Stimulated activated naive CD8-positive, alpha-beta T cell treated with anti-CD3 and anti-CD28 coated beads, Interleukin-15, amount 100 ng/mL, for 72 hours (primary cell): Measurements from ENCODE around the gene SWAP70.
A peak's percentile ranks its signal among the peaks of the same experiment; 100 is the strongest.

Experiments used
- ATAC-seq: fragments of 150-1000 bp; cut with Tn5 transposase; 2 replicates; pipeline ENCODE4 v1.10.0; 2021; ENCODE audit warnings: mild to moderate bottlenecking, moderate library complexity
- DNase-seq, 2 donors: peaks; one replicate each; pipeline ENCODE4 v3.0.0; 2021 to 2022
- H3K27ac Mint-ChIP-seq, 2 donors: one replicate each; pipeline ENCODE4 v1.8.0; 2022; ENCODE audit warnings: mild to moderate bottlenecking in 2 of 2, mixed read lengths in 2 of 2, moderate library complexity in 2 of 2
- H3K27me3 Mint-ChIP-seq: one replicate; pipeline ENCODE4 v1.8.0; 2022; ENCODE audit warnings: mixed read lengths
- H3K4me1 Mint-ChIP-seq: one replicate; pipeline ENCODE4 v1.8.0; 2022; ENCODE audit warnings: mild to moderate bottlenecking, mixed read lengths
- H3K4me3 Mint-ChIP-seq, 2 donors: one replicate each; pipeline ENCODE4 v1.8.0; 2022; ENCODE audit warnings: mild to moderate bottlenecking in 2 of 2, mixed read lengths in 2 of 2, moderate library complexity in 1 of 2
- H3K9me3 Mint-ChIP-seq, 2 donors: one replicate each; pipeline ENCODE4 v1.8.0; 2022; ENCODE audit warnings: mixed read lengths in 2 of 2

SWAP70 gene

DNA sequence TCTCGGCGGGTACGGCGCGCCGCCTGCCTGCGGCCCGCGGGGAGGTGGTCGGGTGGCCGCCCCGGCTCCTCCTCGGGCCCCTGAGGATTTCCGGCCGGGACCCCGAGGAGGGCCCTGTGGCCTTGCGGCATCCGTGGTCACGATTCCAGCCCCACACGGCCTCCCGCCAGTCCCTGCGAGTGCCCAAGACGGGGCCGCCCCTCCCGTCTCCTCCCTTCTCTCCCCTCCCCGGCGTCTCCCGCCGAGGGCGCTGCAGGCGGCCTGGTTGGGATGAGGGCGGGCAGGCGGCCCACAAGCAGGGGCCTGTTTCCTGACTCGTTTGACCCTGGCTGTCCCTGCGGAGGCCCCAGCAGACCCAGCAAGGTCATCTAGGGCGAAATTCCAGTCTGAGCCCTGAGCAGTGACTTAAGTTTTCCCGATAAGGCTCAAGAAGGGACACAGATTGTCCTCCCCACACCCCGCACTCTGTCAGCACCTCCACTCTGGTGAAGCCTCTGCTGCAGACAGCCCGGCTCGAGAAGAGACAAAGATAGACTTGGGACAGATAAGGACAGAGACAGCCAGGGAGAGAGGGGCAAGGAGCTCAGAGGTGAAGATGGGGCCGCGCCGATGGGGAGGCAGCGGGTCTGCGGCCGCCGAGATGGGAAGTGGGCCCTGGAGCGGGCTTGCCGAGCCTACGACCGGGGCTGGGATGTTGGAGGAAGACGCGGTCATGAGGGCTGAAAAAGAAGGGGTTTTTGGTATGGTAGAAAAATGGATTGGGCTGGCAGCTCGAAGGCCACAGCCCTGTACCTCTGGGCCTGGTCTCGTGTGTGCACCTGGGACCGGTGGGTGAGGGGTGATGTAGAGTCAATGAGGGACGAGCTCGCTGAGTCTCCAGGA, 95.0 kb downstream of the SWAP70 start:
- peak; percentile 65 to 67 for DNase-seq
- Mint-ChIP-seq H3K9me3 (no peaks in the 10 kb centered on the region), H3K4me1 (peaks cover 67% of the 10 kb centered on the region), H3K27ac (peak overlapping the region; percentile 93 to 98), H3K4me3 (peak overlapping the region; percentile 79 to 81), H3K27me3 (no peaks in the 10 kb centered on the region)
- peak; percentile 26 for ATAC-seq

DNA sequence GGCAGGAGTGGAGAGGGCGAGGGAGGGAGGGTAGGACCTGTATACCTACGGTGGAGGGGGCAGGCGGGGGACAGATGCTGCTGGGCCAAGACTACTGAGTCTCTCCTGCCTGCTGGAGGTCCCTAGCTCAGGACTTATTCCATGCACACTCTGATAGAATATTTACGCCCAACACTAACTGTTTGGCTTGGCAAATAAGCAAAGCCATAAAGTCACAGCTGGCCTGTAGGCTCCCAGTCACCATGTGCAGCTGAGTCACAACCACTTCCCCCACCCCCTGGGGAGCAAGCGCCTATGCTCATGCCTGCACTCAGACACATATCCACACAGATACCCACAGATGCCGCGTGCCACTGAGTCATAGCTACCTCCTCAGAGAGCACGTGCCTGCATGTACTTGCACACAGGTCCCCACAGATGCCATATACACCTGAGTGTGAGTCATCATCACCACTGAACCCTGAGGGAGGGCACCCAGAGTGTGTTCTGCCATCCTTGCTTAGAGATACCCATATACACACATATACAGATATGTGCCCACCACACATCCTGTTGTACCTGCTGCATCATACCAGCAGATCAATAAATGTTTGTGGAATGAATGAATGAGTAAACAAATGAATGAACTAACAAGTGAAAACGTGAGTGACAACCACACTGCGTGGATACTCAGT, 95.8 kb downstream of the SWAP70 start:
- no peaks in the 10 kb centered on the region for H3K27me3 Mint-ChIP-seq
- DNase-seq: peak; percentile 88 to 96

DNA sequence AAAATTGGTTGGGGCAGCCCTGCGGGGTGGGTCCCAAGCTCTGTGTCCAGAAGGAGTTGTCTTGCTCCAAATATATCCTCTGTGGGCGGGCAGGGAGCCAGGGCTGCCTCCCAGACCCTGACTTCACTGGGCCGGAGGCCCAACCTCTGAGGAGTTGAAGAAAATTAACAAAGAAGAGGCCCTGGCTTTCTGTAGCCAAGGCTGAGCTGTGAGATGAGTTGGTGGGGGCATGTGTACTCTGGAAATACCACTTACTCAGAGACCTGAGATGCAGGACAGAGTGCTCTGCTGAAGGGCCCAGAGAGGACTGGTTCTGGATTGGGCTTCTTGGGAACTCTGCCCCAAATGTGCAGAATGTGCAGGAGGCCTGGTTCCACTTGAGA, 96.3 kb downstream of the SWAP70 start:
- Mint-ChIP-seq H3K4me1 (peaks cover 68% of the 10 kb centered on the region), H3K27me3 (no peaks in the 10 kb centered on the region), H3K9me3 (no peaks in the 10 kb centered on the region), H3K27ac (peak overlapping the region in 1 of 2 donors; percentile 4), H3K4me3 (peak overlapping the region in 1 of 2 donors; percentile 32)
- no peak for ATAC-seq
- DNase-seq: no peak

More for the DNA sequence above, 95.8 kb downstream of the SWAP70 start:
- H3K4me3 Mint-ChIP-seq: peak overlapping the region; percentile 79 to 81
- H3K9me3 Mint-ChIP-seq: no peaks in the 10 kb centered on the region
- peaks cover 67% of the 10 kb centered on the region for H3K4me1 Mint-ChIP-seq
- ATAC-seq: peak; percentile 93
- H3K27ac Mint-ChIP-seq: peak overlapping the region; percentile 93 to 98

- H3K27ac Mint-ChIP-seq: no peak overlapping the region
- peaks cover 62% of the 10 kb centered on the region for H3K4me1 Mint-ChIP-seq
- H3K4me3 Mint-ChIP-seq: no peak overlapping the region
- ATAC-seq (no peak), DNase-seq (no peak)
- no peaks in the 10 kb centered on the region for H3K9me3 Mint-ChIP-seq
- no peaks in the 10 kb centered on the region for H3K27me3 Mint-ChIP-seq
Measured at GRCh38 chr11:9761441-9761945, 97.6 kb downstream of the SWAP70 start.

- Mint-ChIP-seq H3K9me3 (no peaks in the 10 kb centered on the region), H3K27me3 (no peaks in the 10 kb centered on the region), H3K27ac (no peak overlapping the region), H3K4me1 (peaks cover 57% of the 10 kb centered on the region), H3K4me3 (no peak overlapping the region)
- DNase-seq (no peak), ATAC-seq (no peak)
Measured at GRCh38 chr11:9762531-9762930, 98.7 kb downstream of the SWAP70 start.

- Mint-ChIP-seq H3K27ac (peak overlapping the region in 1 of 2 donors; percentile 59), H3K4me3 (no peak overlapping the region), H3K27me3 (no peaks in the 10 kb centered on the region), H3K4me1 (peaks cover 51% of the 10 kb centered on the region), H3K9me3 (no peaks in the 10 kb centered on the region)
- DNase-seq (no peak), ATAC-seq (no peak)
Measured at GRCh38 chr11:9763301-9763700, 99.4 kb downstream of the SWAP70 start.

- Mint-ChIP-seq H3K4me3 (no peak overlapping the region), H3K4me1 (peaks cover 33% of the 10 kb centered on the region), H3K9me3 (no peaks in the 10 kb centered on the region), H3K27me3 (no peaks in the 10 kb centered on the region), H3K27ac (no peak overlapping the region)
- ATAC-seq (peak; percentile 13), DNase-seq (no peak)
Measured at GRCh38 chr11:9765320-9766101, 101.6 kb downstream of the SWAP70 start.

GRCh38 chr11:9769621-9770020, 105.7 kb downstream of the SWAP70 start:
- H3K27ac Mint-ChIP-seq: no peak overlapping the region
- H3K4me1 Mint-ChIP-seq: peaks cover 16% of the 10 kb centered on the region
- no peaks in the 10 kb centered on the region for H3K9me3 Mint-ChIP-seq
- DNase-seq: no peak
- no peak for ATAC-seq
- no peak overlapping the region for H3K4me3 Mint-ChIP-seq
- H3K27me3 Mint-ChIP-seq: no peaks in the 10 kb centered on the region

GRCh38 chr11:9771071-9771511, 107.2 kb downstream of the SWAP70 start:
- Mint-ChIP-seq H3K4me1 (peaks cover 12% of the 10 kb centered on the region), H3K27ac (peak overlapping the region in 1 of 2 donors; percentile 42), H3K9me3 (no peaks in the 10 kb centered on the region), H3K27me3 (no peaks in the 10 kb centered on the region), H3K4me3 (no peak overlapping the region)
- no peak for DNase-seq
- ATAC-seq: no peak

- no peaks in the 10 kb centered on the region for H3K9me3 Mint-ChIP-seq
- H3K27me3 Mint-ChIP-seq: no peaks in the 10 kb centered on the region
- no peak overlapping the region for H3K4me3 Mint-ChIP-seq
- ATAC-seq: no peak
- no peak overlapping the region for H3K27ac Mint-ChIP-seq
- DNase-seq: no peak
- peaks cover 7% of the 10 kb centered on the region for H3K4me1 Mint-ChIP-seq
Measured at GRCh38 chr11:9772218-9772617, 108.3 kb downstream of the SWAP70 start.

DNA sequence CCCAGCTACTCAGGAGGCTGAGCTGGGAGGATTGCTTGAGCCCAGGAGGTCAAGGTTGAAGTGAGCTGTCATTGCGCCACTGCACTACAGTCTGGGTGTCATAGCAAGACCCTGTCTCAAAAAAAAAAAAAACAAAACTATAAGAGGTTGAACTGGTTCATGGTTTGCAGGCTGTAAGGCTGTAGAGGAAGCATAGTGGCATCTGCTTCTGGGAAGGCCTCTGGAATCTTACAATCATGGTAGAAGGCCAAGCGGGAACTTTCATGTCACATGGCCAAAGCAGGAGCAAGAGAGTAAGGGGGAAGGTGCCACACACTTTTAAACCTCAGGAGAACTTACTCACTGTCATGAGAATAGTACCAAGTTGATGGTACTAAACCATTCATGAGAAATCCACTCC, 109.6 kb downstream of the SWAP70 start:
- H3K27me3 Mint-ChIP-seq: no peaks in the 10 kb centered on the region
- H3K27ac Mint-ChIP-seq: no peak overlapping the region
- ATAC-seq: no peak

DNA sequence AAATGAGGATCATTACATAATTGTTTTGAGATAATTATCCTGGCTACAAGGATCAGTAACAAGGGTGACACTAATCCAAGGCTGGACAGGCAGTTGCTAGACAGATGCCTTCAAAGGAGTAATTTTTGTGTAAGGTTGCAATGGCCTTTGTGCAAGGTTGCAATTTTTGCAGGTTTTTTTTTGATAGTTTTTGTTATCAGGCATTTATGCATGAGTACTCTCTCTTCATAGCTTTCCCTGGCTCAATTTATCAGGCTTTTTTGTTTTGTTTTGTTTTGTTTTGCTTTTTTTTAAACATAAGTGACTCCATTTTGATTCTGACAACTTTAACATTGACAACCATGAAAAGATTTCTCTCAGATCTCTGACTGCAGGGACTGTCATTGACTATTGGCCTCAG, 110.2 kb downstream of the SWAP70 start:
- no peaks in the 10 kb centered on the region for H3K9me3 Mint-ChIP-seq
- no peak for DNase-seq
- H3K27me3 Mint-ChIP-seq: no peaks in the 10 kb centered on the region
- no peak for ATAC-seq
- H3K4me3 Mint-ChIP-seq: no peak overlapping the region
- H3K4me1 Mint-ChIP-seq: peaks cover 7% of the 10 kb centered on the region
- H3K27ac Mint-ChIP-seq: no peak overlapping the region

More for the DNA sequence above, 109.6 kb downstream of the SWAP70 start:
- Mint-ChIP-seq H3K4me3 (no peak overlapping the region), H3K9me3 (no peaks in the 10 kb centered on the region), H3K4me1 (peaks cover 7% of the 10 kb centered on the region)
- DNase-seq: no peak

DNA sequence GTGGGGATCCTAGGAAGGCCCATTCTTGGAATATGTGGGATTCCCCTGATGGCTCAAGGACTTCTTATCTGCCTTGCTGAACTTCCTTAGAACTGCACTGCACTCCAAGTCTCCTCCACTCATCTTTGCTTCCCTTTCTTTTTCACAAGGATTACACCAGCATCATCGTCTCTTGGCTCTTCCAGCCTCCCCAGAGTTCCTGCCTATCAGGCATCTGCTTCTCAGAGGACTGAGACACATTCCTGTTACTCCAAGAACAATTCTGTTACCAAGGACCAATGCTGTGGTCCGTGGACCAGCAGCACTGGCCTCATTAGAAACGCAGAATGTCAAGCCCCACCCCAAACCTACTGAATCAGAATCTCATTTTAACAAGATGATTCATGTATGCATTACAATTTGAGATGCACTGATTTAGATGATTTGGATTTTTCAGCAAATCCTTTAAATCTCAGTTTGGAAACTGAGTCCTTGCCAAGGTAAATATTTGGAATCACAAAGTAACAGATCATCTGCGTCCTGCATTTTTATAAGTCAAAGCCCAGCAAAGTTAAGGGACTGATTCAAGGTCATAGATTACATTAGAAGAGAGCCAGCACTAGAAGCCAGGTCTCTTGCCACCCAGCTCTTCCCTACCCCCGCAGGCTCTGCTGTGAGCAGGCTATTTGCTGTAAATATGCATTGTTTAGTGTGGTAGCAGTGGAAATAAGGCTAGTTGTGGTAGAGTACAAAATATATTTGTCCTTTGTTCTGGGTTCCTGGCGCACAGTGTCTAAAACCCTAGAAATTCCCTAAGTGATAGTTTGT, 110.9 kb downstream of the SWAP70 start:
- no peak for ATAC-seq
- no peak overlapping the region for H3K4me3 Mint-ChIP-seq
- H3K27me3 Mint-ChIP-seq: no peaks in the 10 kb centered on the region
- H3K27ac Mint-ChIP-seq: no peak overlapping the region
- no peak for DNase-seq
- H3K9me3 Mint-ChIP-seq: no peaks in the 10 kb centered on the region
- peaks cover 7% of the 10 kb centered on the region for H3K4me1 Mint-ChIP-seq

DNA sequence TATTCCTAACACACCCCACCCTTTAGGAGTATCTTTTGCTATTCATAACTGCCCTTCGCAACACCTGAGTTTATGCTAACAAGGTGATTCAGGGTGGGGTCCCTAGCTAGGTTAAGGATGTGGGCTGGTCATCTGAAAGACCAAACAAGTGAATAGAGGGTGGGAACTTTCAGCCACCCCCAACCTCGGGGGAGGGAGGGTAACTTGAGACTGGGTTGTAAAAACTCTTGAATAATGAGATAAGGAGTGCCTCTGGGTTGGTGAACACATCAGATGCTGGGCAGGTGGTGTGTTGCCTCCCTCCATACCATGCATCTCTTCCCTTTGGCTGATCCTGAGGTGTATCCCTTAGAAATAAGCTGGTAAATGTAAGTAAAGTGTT, 111.5 kb downstream of the SWAP70 start:
- H3K27ac Mint-ChIP-seq: no peak overlapping the region
- peaks cover 7% of the 10 kb centered on the region for H3K4me1 Mint-ChIP-seq

DNA sequence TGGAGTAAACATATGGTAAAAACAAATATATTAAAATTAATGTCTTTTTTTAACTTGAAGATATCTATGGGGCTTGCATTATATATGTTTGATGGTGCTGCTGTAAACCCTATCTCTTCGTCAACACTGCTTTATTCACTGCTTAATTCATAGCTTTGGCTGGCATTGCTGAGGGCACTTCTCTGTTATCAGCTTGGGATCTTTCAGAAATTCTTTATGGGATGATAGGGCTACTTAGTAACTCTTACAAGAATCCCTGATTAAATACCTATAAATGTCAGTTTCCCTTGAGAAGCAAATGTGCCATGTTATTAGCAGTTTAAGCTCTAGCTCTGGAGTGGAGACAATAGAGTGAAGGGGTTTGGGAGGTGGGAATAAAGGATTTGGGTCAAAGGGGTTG, 112.3 kb downstream of the SWAP70 start:
- no peak overlapping the region for H3K4me3 Mint-ChIP-seq

More for the DNA sequence above, 111.5 kb downstream of the SWAP70 start:
- Mint-ChIP-seq H3K4me3 (no peak overlapping the region), H3K9me3 (no peaks in the 10 kb centered on the region), H3K27me3 (no peaks in the 10 kb centered on the region)
- ATAC-seq (no peak), DNase-seq (no peak)

More for the DNA sequence above, 112.3 kb downstream of the SWAP70 start:
- no peaks in the 10 kb centered on the region for H3K27me3 Mint-ChIP-seq
- no peak for ATAC-seq
- no peak overlapping the region for H3K27ac Mint-ChIP-seq
- peaks cover 7% of the 10 kb centered on the region for H3K4me1 Mint-ChIP-seq
- no peak for DNase-seq
- H3K9me3 Mint-ChIP-seq: no peaks in the 10 kb centered on the region
